SK-N-MC (cell line): ENCODE measurements around the gene MLEC.

Source experiments
- EZH2 ChIP-seq: fragments of 200-600 bp; sonication (generic); IDR thresholded peaks from one replicate; pipeline ENCODE4 v1.6.1; 2017; ENCODE audit warnings: antibody characterized with exemption
- FOXP2 ChIP-seq: optimal IDR thresholded peaks from 2 replicates; pipeline ENCODE3; 2011; ENCODE audit warnings: mild to moderate bottlenecking, moderate library complexity; ENCODE audit not compliant: insufficient read depth; ENCODE audit errors: extremely low read length, control extremely low read depth
- POLR2AphosphoS5 ChIP-seq: IDR thresholded peaks from 2 replicates; pipeline ENCODE4 v1.6.1; 2012; ENCODE audit warnings: mild to moderate bottlenecking, low read depth, low read length, borderline replicate concordance

GRCh38 chr12:120690978-120691377, 4.0 kb downstream of the MLEC start:
- TF ChIP-seq POLR2AphosphoS5 (no peak), EZH2 (no peak), FOXP2 (no peak)
